ENCODE measurements around the gene FBXO27. TPM values are rescaled to one million over a fixed set of nuclear protein-coding genes. Genes with fewer than 3 reads are reported as not detected.

The FBXO27 gene
- total and polyA plus RNA-seq, 12 donors, result 1.1 to 17.2 (median 2.8) TPM

DNA sequence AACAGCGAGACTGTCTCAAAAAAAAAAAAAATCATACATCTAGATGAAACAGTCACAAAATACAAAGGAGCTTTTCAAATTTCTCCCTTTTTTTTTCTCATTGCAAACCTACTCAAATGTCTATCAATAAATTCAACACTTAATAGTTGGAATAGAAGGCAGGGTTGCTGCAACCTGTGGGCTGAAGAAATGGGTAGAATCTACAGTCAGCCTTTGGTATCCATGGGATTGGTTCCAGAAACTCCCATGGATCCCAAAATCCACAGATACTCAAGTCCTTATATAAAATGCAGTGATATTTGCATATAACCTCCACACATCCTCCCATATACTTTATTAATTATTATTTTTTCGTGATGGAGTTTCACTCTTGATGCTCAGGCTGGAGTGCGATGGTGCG, 14.7 kb downstream of the FBXO27 start:
- no peaks in the 10 kb centered on the region for H3K9me3 ChIP-seq (replicated peaks in 1 of 3)
- no peak for TF ChIP-seq POLR2A (IDR thresholded peaks at IDR 0.05)
- TF ChIP-seq, protein P1, sequence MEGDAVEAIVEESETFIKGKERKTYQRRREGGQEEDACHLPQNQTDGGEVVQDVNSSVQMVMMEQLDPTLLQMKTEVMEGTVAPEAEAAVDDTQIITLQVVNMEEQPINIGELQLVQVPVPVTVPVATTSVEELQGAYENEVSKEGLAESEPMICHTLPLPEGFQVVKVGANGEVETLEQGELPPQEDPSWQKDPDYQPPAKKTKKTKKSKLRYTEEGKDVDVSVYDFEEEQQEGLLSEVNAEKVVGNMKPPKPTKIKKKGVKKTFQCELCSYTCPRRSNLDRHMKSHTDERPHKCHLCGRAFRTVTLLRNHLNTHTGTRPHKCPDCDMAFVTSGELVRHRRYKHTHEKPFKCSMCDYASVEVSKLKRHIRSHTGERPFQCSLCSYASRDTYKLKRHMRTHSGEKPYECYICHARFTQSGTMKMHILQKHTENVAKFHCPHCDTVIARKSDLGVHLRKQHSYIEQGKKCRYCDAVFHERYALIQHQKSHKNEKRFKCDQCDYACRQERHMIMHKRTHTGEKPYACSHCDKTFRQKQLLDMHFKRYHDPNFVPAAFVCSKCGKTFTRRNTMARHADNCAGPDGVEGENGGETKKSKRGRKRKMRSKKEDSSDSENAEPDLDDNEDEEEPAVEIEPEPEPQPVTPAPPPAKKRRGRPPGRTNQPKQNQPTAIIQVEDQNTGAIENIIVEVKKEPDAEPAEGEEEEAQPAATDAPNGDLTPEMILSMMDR (IDR thresholded peaks at IDR 0.05), result no peak
- H3K36me3 ChIP-seq (replicated peaks in 1 of 2), result no peaks in the 10 kb centered on the region
- H3K27ac ChIP-seq, result no peak overlapping the region
- DNase-seq, result no peak
- no peak overlapping the region for H3K4me3 ChIP-seq
- WGBS, 4 donors, result 87 to 91% (median 90%) methylated on average over 4 of the region's 4 CpGs
- no peaks in the 10 kb centered on the region for H3K4me1 ChIP-seq (replicated peaks in 1 of 2)
- no peaks in the 10 kb centered on the region for H3K27me3 ChIP-seq
- intact Hi-C loops (cut with DNase I), result no loop called here

DNA sequence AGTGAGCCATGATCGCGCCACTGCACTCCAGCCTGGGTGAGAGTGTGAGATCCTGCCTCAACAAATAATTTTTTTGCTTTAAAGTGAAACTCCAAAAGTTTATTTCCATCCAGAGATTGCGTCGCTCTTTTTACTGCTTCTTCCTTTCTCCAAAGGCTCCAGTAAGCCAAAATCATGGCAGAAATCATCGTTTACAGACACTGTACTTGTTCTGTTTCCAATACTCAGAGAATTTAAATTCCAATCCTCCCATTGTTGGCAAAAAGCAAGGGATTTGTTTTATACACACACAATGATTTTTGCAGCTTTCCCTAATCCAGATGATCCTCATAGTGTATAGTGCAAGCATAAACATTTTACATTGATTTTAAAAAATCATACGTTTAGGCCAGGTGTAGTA, 15.3 kb downstream of the FBXO27 start:
- intact Hi-C loops (cut with DNase I), result no loop called here
- H3K27ac ChIP-seq, result no peak overlapping the region
- no peaks in the 10 kb centered on the region for H3K27me3 ChIP-seq
- 69 to 87% (median 80%) methylated on average over 6 of the region's 6 CpGs for WGBS, 4 donors
- H3K4me3 ChIP-seq, result no peak overlapping the region
- no peaks in the 10 kb centered on the region for H3K4me1 ChIP-seq (replicated peaks in 1 of 2)
- no peaks in the 10 kb centered on the region for H3K36me3 ChIP-seq (replicated peaks in 1 of 2)
- no peaks in the 10 kb centered on the region for H3K9me3 ChIP-seq (replicated peaks in 1 of 3)
- DNase-seq, result no peak
- TF ChIP-seq, protein P1 (IDR thresholded peaks at IDR 0.05), result no peak
- no peak for TF ChIP-seq POLR2A (IDR thresholded peaks at IDR 0.05)

DNA sequence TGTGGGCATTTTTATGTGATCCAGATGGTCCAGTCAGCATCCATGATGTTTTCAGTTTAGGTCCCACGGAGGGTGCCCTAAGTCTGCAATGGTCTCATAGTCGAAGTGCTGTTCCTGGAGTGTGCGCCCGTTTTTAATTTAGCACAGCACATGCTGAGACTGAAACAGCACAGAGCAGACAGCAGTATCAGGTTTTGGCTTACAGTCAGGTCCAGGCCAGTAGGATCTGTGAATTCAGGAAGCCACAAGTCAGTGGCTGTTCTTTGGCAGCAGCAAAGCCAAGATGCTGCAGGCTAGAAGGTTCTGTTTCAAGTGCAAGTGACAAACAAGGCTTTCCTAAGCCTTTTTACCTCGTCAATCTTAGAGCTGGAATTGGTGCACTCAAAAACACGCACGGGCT, 18.3 kb downstream of the FBXO27 start:
- Histone ChIP-seq H3K27me3 (no peaks in the 10 kb centered on the region), H3K4me1 (replicated peaks in 1 of 2) (no peaks in the 10 kb centered on the region), H3K27ac (no peak overlapping the region), H3K4me3 (no peak overlapping the region), H3K9me3 (replicated peaks in 1 of 3) (no peaks in the 10 kb centered on the region), H3K36me3 (replicated peaks in 1 of 2) (no peaks in the 10 kb centered on the region)
- intact Hi-C loops (cut with DNase I), result no loop called here
- no peak for TF ChIP-seq POLR2A (IDR thresholded peaks at IDR 0.05)
- TF ChIP-seq, protein P1 (IDR thresholded peaks at IDR 0.05), result no peak
- 74 to 83% (median 78%) methylated on average over 6 to 7 of the region's 7 CpGs for WGBS, 4 donors
- DNase-seq, result no peak

DNA sequence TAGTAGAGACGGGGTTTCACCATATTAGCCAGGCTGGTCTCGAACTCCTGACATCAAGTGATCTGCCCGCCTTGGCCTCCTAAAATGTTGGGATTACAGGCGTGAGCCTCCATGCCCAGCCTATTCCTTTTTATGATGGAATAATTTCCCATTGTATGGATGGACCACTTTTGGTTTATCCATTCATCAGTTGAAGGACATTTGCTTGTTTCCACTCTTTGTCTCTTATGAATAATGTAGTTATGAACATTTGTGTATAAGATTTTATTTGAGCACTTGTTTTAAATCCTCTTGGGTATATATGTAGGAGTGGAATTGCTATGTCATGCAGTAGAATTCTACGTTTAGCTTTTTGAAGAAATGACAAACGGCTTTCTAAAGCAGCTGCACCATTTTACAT, 23.3 kb downstream of the FBXO27 start:
- Histone ChIP-seq H3K4me1 (replicated peaks in 1 of 2) (no peaks in the 10 kb centered on the region), H3K9me3 (replicated peaks in 1 of 3) (no peaks in the 10 kb centered on the region), H3K27me3 (no peaks in the 10 kb centered on the region), H3K4me3 (no peak overlapping the region), H3K27ac (no peak overlapping the region), H3K36me3 (replicated peaks in 1 of 2) (no peaks in the 10 kb centered on the region)
- DNase-seq, result no peak
- TF ChIP-seq POLR2A (IDR thresholded peaks at IDR 0.05), result no peak
- TF ChIP-seq, protein P1 (IDR thresholded peaks at IDR 0.05), result no peak
- WGBS, 4 donors, result 76 to 85% (median 80%) methylated on average over 6 of the region's 6 CpGs
- intact Hi-C loops (cut with DNase I), result no loop called here

Data from adrenal gland (tissue), 12 donors.